BE2C (cell line): ENCODE data around the gene AMIGO2.
"Not testable (repeated sequence)": the region's sequence is repeated elsewhere in the genome, so short reads cannot be mapped to it uniquely, and the experiment has no call there.

Source experiments
- DNase-seq: peaks from one replicate; pipeline ENCODE4 v3.0.0-alpha.2; 2020
- H3K27me3 ChIP-seq: fragments of 250-450 bp; sonication (Bioruptor Pico); 2 replicates; pipeline ENCODE4 v1.5.1; 2020; ENCODE audit warnings: mild to moderate bottlenecking
- H3K36me3 ChIP-seq: fragments of 250-450 bp; sonication (Bioruptor Pico); 2 replicates; pipeline ENCODE4 v1.5.1; 2020; ENCODE audit warnings: mild to moderate bottlenecking
- H3K4me1 ChIP-seq: fragments of 250-450 bp; sonication (Bioruptor Pico); 2 replicates; pipeline ENCODE4 v1.5.1; 2020
- H3K4me3 ChIP-seq: 2 replicates; pipeline ENCODE4 v1.5.1; 2011; ENCODE audit warnings: low read depth, low read length
- H3K9me3 ChIP-seq: fragments of 250-450 bp; sonication (Bioruptor Pico); 2 replicates; pipeline ENCODE4 v1.5.1; 2020
- TF ChIP-seq, protein P1 (sequence below): IDR thresholded peaks from 2 replicates; pipeline ENCODE4 v1.5.1; 2012; ENCODE audit warnings: mild to moderate bottlenecking, low read depth, low read length

The AMIGO2 gene

DNA sequence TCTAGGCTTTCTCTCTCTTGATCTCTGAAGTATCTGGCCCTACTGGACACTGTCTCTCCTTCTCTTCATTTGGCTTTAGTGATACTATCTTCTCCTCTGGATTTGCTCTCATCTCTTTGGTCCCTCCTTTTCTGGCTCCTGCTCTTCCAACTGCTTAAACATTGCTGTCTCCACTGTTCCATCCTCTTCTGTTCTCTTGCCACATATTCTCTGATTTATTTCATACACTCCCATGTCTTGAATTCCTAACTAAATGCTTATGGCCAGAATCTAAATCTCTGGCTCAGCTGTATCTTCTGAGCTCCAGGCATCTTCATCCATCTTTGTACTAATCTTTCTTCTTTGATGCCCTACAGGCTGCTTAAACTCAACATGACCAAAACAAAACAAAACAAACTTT lies 25.8 kb downstream of the AMIGO2 start:
- H3K36me3 ChIP-seq, result no peaks in the 10 kb centered on the region
- H3K4me3 ChIP-seq, result no peak overlapping the region
- no peaks in the 10 kb centered on the region for H3K4me1 ChIP-seq
- H3K9me3 ChIP-seq, result no peaks in the 10 kb centered on the region
- TF ChIP-seq, protein P1, sequence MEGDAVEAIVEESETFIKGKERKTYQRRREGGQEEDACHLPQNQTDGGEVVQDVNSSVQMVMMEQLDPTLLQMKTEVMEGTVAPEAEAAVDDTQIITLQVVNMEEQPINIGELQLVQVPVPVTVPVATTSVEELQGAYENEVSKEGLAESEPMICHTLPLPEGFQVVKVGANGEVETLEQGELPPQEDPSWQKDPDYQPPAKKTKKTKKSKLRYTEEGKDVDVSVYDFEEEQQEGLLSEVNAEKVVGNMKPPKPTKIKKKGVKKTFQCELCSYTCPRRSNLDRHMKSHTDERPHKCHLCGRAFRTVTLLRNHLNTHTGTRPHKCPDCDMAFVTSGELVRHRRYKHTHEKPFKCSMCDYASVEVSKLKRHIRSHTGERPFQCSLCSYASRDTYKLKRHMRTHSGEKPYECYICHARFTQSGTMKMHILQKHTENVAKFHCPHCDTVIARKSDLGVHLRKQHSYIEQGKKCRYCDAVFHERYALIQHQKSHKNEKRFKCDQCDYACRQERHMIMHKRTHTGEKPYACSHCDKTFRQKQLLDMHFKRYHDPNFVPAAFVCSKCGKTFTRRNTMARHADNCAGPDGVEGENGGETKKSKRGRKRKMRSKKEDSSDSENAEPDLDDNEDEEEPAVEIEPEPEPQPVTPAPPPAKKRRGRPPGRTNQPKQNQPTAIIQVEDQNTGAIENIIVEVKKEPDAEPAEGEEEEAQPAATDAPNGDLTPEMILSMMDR, result no peak
- no peak for DNase-seq
- no peaks in the 10 kb centered on the region for H3K27me3 ChIP-seq

DNA sequence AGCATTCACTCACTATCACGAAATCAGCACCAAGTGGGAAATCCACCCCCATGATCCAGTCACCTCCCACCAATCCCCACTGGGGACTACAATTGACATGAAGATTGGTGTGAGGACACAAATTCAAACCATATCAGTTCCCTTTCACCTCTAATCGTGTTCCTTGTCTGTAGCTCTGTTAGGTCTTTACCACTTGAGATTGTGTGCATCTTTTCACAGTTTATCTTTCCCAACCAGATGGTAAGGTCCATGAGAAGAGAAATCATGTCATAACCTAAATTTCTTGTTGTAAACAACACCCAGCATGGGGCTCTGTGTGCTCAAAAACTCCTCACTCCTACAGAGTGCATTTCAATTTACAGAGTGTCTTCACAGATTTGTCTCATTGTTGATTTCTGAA lies 27.5 kb downstream of the AMIGO2 start:
- no peaks in the 10 kb centered on the region for H3K9me3 ChIP-seq
- DNase-seq, result no peak
- no peaks in the 10 kb centered on the region for H3K27me3 ChIP-seq
- TF ChIP-seq, protein P1, result no peak
- H3K4me3 ChIP-seq, result no peak overlapping the region
- H3K4me1 ChIP-seq, result no peaks in the 10 kb centered on the region
- no peaks in the 10 kb centered on the region for H3K36me3 ChIP-seq

- H3K9me3 ChIP-seq, H3K36me3 ChIP-seq, H3K27me3 ChIP-seq, H3K4me1 ChIP-seq, H3K4me3 ChIP-seq, DNase-seq: not testable (repeated sequence)
Measured at GRCh38 chr12:47051291-47051690, 28.5 kb downstream of the AMIGO2 start.

DNA sequence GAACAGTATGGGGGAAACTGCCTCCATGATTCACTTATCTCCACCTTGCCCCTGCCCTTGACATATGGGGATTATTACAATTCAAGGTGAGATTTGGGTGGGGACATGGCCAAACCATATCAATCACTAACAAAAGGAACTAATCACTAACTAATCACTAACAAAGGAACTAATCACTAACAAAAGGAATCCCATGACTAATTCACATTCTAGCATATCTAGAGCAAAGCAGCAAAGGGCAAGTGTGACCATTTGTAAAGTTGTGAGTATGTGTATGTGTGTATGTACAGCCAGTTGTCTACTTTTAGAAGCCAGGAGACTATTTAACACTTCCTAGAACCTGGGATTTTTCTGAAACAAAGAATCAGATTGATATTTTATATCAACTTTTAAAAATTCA lies 31.2 kb downstream of the AMIGO2 start:
- TF ChIP-seq, protein P1, result no peak

GRCh38 chr12:47041327-47041726 lies 38.4 kb downstream of the AMIGO2 start:
- Histone ChIP-seq H3K4me3 (no peak overlapping the region), H3K4me1 (no peaks in the 10 kb centered on the region), H3K27me3 (no peaks in the 10 kb centered on the region), H3K36me3 (no peaks in the 10 kb centered on the region), H3K9me3 (no peaks in the 10 kb centered on the region)
- TF ChIP-seq, protein P1, result no peak
- DNase-seq, result no peak

More for the DNA sequence above, 31.2 kb downstream of the AMIGO2 start:
- Histone ChIP-seq H3K4me3 (no peak overlapping the region), H3K27me3 (no peaks in the 10 kb centered on the region), H3K36me3 (no peaks in the 10 kb centered on the region), H3K9me3 (no peaks in the 10 kb centered on the region), H3K4me1 (no peaks in the 10 kb centered on the region)
- DNase-seq, result no peak

- H3K27me3 ChIP-seq, result no peaks in the 10 kb centered on the region
- H3K9me3 ChIP-seq, result no peaks in the 10 kb centered on the region
- no peak for DNase-seq
- no peaks in the 10 kb centered on the region for H3K36me3 ChIP-seq
- TF ChIP-seq, protein P1, result no peak
- H3K4me3 ChIP-seq, result no peak overlapping the region
- no peaks in the 10 kb centered on the region for H3K4me1 ChIP-seq
Measured at GRCh38 chr12:47039756-47040155, 40.0 kb downstream of the AMIGO2 start.

- no peak overlapping the region for H3K4me3 ChIP-seq
- no peaks in the 10 kb centered on the region for H3K4me1 ChIP-seq
- no peaks in the 10 kb centered on the region for H3K36me3 ChIP-seq
- no peaks in the 10 kb centered on the region for H3K9me3 ChIP-seq
- TF ChIP-seq, protein P1, result no peak
- no peaks in the 10 kb centered on the region for H3K27me3 ChIP-seq
- DNase-seq, result no peak
Measured at GRCh38 chr12:47039079-47039478, 40.7 kb downstream of the AMIGO2 start.
